ENCODE measurements around the gene HMGN4.
"Not testable (repeated sequence)": the region's sequence is repeated elsewhere in the genome, so short reads cannot be mapped to it uniquely, and the experiment has no call there.

HMGN4 gene

DNA sequence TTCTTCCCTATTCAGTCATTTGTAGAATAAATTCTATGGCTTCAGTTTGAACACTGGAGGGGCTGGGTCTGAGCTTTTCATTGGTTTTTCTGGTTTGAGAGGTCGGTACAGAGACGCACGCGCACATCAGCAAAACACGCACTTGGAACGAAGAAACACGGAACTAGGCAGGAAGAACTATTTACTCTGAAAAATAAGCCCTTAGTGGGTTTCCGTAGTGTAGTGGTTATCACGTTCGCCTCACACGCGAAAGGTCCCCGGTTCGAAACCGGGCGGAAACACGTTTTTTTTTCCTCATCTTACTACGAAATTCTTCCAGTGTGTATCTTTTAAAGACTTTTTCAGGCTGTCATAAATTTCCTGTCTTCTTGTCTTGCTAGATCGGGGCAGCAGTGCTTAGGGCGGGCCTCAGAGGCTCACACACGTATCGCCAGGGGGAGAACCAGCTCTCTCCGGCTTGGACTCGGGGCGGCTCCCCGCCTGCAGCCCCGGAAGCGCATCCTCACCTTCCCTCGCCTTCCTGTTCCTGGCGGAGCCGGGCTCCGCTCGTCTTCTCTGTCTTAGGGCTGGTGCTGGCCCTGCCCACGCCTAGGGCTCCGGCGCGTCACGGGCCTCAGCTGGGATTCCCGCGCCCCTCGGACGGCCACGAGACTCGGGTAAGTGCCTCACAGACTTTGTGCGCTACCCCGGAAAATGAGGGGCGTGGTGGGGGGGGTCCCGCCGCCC lies at the start of gene HMGN4:
TSS of gene HMGN4 (plus strand) at position 521 of the 726 bp plus-strand sequence. CDS start 6,841 bp downstream, outside the sequence.
- DNase-seq (ENCODE audit: extremely low read depth in 1 of 2, low read depth in 1 of 2), result peak; percentile 49 to 63

DNA sequence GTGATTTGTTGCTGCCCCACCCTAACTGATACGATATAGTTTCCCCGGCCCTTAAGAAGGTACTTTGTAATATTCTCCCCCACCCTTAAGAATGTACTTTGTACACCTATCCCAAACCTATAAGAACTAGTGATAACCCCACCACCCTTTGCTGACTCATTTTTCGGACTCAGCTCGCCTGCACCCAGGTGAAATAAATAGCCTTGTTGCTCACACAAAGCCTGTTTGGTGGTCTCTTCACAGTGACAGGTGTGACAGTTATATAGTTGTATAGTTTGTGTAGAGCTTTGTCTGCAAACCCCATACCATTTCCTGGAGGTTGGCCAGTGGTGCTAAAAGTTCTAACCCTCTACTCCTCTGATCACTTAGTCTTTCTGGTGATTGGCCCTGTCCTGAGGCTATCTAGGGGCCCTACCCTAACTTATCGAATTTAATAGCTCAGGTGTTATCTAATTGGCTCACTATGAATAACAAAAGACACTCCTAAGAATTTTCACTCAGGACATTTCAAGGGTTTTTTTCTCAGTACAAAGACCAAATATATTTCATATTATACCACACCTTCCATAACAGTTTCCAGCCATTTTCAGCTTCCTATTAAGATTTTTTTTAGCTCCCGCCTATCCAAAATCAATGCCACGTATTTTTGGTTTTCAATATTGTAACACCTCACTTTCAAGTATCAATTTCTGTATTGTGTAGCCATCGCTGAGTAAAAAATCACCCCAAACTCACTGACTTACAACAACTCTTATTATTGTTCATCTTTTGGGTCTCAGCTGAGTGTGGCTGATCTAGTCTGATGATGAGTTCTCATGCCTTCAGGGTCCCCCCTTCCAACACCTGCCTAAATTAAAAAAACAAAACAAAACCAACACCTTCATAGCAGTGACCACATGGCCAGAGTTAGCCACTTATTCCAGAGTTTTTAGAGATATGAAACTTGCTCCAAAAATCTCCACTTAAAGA lies 47.9 kb upstream of the HMGN4 start:
- DNase-seq (ENCODE audit: extremely low read depth in 1 of 2, low read depth in 1 of 2), result no peak

DNA sequence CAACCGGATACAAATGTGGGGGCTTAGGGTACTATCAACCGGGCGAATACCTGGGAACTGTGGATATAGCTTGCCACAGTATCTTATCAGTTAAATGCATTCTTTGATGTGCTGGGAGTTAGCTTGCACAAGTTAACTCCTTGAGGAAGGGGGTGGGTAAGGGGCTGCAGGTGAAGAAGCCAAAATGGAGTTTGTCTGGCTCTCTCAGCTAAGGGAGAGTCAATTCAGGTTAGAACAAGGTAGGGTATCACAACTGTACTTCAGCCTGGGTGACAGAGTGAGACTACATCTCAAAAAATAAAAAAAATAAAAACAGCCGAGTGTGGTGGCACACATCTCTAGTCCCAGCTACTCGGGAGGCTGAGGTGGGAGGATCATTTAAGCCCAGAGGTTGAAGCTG lies 46.6 kb upstream of the HMGN4 start:
- DNase-seq (ENCODE audit: extremely low read depth in 1 of 2, low read depth in 1 of 2), result no peak

DNA sequence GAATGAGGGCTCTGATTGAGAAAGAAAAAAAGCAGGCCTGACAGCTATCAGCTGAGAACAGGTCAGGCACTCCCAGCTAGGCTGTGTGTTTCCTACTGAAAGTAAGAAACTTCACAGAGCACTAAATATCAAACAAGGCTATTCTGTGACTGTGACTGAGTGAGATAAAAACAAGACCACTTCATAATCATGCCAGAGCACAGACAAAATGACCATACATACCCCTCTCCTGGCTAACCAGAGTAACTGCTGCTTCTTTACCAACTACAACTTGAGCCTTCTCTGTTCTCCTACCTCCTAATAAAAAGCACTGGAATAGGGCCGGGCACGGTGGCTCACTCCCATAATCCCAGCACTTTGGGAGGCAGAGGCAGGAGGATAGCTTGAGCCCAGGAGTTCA lies 44.9 kb upstream of the HMGN4 start:
- DNase-seq (ENCODE audit: extremely low read depth in 1 of 2, low read depth in 1 of 2), result no peak

DNA sequence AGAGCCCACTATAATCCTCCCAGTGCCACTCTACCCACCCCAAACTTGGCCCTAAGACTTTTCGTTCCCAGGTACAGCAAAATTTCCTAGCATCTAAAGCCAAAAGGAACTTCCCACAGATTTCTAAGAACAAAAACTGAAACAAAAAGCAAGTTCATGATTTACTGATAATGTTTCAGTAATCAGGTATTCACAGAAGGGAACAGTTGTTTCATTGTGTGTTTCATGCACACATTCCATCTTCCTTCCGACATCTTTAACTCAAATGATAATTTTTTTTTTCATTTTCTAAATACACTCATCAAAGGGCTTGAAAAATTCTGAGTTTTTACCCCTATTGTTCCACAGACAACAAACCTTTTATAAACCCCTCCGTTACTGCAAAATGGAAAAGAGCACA lies 44.0 kb upstream of the HMGN4 start:
- no peak for DNase-seq (ENCODE audit: extremely low read depth in 1 of 2, low read depth in 1 of 2)

DNA sequence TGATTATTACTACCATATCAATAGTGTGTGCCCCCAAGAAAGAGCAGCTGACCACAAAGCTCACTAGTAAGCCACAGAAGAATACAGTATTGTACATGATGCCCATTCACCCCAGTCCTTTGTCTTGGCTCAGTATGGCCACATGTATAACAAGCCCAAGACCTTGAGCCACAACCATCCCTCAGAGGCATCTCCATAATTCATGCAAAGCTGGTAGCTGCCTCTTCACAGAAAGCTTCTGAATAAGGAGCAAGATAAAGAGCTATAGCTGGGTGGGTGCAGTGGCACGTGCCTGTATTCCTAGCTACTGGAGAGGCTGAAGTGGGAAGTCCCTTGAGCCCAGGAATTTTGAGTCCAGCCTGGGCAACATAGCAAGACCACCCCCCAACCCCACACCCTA lies 42.9 kb upstream of the HMGN4 start:
- no peak for DNase-seq (ENCODE audit: extremely low read depth in 1 of 2, low read depth in 1 of 2)

DNA sequence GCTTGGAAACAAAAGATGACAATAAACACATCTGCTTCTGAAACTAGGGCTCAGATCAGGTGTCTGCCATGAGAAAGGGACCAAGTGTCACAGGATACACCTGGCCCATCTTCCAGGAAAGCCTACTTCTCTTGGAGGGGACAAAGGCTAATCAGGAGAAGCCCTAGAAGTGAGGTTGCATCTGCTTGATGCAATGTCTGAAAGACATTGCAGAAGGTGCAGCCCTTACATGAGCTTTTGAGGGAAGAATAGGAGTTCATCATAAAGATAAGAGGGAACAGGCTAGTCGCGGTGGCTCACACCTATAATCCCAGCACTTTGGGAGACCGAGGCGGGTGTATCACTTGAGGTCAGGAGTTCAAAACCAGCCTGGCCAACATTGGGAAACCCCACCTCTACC lies 40.6 kb upstream of the HMGN4 start:
- no peak for DNase-seq (ENCODE audit: extremely low read depth in 1 of 2, low read depth in 1 of 2)

DNA sequence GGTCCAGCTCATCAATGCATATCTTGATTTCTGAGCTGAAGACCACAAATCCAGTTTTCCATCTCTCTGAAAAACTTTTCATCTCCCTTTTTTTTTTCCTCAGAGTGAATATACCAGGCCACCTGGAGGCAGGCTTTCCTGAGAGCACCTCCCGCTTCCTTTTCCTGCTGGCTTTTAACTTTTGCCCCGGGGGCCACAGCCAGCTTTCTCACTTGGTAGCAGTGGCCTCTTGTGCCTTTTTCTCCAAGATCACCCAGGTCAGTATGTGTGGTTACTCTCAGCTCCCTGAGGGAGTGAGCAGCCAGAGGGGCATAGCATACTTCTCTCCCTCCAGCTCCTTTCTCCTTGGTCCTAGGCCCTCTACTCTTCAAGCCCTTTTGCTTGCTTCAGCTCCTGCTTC lies 38.1 kb upstream of the HMGN4 start, which contains the start of gene BTN1A1:
TSS of gene BTN1A1 (plus strand) at position 202 of the 400 bp plus-strand sequence. CDS start 984 bp downstream, outside the sequence.
- no peak for DNase-seq (ENCODE audit: extremely low read depth in 1 of 2, low read depth in 1 of 2)

DNA sequence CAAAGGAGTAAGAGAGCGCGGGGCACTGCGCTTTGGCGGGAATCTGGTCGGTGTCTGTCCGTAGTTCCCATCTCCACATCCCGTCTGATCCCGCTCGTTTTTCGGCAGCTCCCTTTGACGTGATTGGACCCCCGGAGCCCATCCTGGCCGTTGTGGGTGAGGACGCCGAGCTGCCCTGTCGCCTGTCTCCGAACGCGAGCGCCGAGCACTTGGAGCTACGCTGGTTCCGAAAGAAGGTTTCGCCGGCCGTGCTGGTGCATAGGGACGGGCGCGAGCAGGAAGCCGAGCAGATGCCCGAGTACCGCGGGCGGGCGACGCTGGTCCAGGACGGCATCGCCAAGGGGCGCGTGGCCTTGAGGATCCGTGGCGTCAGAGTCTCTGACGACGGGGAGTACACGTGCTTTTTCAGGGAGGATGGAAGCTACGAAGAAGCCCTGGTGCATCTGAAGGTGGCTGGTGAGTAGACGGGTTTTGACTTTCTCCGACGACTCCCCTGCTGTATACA lies 36.6 kb upstream of the HMGN4 start:
- peak in 1 of 2 donors; percentile 10 for DNase-seq (ENCODE audit: extremely low read depth in 1 of 2, low read depth in 1 of 2)

DNA sequence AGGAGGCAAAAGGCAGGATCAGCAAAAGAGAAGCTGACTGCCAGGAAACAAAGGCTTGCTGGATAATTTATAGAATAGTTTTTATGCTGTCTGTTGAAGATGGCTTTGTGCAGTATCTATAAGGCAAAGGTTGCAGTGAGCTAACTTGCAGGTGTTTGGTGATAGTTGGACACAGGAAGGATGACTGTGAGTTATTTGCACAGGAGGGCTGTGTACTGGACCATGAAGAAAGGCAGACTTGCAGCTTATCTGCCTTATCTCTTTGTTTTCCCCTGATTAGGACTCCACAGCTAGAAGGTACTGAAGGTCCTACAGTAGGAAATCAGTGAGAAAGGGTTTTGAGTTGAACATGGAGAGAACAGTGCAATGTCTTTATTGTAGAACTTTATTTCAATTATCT lies 36.0 kb upstream of the HMGN4 start:
- DNase-seq (ENCODE audit: extremely low read depth in 1 of 2, low read depth in 1 of 2), result no peak

DNA sequence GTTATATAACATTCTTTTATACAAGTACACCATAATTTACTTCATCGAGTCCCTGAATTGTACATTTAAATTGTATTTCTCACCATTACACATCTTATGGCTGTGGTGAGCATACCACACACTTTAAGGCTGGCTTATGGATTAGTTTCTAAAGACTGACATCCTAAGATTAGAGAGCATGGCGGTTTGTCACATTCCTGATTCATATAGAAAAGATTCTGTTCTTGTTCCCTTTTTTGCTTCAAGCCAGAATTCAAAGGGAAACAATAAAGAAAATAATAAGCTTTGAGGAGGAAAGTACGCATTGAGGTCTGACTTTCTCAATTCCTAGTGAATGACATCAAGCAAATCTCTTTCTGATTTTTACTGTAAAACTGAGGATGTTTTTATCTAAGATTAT lies 35.5 kb upstream of the HMGN4 start:
- DNase-seq (ENCODE audit: extremely low read depth in 1 of 2, low read depth in 1 of 2), result no peak

DNA sequence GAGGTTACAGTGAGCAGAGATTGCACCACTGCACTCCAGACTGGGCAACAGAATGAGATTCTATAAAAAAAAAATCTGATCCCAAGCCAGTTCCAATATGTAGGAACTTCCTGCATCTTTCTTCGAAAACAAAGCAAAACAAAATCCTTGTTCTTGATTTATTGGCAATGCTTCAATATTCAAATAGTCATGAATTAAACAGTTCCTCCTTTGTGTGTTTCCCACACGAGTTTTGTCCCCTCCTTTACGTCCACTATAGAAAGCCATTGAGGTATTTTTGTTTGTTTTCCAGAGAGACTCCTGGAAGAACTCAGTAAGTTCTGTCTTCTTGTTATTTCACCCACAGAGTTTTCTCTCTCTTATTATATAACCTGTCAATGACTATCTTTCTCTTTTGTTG lies 30.5 kb upstream of the HMGN4 start:
- no peak for DNase-seq (ENCODE audit: extremely low read depth in 1 of 2, low read depth in 1 of 2)

DNA sequence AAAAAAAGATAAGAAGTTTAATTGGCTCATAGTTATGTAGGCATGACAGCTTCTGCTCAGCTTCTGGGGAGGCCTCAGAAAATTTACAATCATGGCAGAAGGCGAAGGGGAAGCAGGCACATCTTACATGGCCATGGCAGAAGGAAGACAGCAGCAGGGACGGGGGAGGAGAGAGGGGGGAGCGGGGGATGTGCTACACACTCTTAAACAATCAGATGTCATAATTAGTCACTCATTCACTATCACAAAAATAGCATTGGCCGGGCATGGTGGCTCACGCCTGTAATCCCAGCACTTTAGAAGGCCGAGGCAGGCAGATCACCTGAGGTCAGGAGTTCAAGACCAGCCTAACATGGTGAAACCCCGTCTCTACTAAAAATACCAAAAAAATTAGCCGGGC lies 27.1 kb upstream of the HMGN4 start:
- not testable (repeated sequence) for DNase-seq (ENCODE audit: extremely low read depth in 1 of 2, low read depth in 1 of 2)

DNA sequence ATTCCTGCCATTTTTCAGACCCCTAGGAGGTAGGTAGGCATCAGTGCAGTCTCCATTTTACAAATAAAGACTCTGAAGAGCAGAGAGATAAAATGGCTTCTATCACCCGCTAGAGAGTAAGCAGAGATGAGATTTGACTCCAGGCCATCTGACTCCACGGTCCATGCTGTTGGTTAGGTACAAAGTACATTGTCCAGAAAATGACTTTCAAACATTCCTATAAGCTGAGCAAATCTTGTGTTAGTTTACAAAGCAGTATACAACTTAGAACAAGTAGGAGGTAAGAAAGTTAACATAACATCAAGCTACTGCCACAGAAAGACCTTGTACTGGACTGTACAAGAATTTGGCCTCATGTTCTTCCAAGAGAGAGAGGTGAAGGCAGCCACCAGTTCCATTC lies 23.2 kb upstream of the HMGN4 start:
- no peak for DNase-seq (ENCODE audit: extremely low read depth in 1 of 2, low read depth in 1 of 2)

DNA sequence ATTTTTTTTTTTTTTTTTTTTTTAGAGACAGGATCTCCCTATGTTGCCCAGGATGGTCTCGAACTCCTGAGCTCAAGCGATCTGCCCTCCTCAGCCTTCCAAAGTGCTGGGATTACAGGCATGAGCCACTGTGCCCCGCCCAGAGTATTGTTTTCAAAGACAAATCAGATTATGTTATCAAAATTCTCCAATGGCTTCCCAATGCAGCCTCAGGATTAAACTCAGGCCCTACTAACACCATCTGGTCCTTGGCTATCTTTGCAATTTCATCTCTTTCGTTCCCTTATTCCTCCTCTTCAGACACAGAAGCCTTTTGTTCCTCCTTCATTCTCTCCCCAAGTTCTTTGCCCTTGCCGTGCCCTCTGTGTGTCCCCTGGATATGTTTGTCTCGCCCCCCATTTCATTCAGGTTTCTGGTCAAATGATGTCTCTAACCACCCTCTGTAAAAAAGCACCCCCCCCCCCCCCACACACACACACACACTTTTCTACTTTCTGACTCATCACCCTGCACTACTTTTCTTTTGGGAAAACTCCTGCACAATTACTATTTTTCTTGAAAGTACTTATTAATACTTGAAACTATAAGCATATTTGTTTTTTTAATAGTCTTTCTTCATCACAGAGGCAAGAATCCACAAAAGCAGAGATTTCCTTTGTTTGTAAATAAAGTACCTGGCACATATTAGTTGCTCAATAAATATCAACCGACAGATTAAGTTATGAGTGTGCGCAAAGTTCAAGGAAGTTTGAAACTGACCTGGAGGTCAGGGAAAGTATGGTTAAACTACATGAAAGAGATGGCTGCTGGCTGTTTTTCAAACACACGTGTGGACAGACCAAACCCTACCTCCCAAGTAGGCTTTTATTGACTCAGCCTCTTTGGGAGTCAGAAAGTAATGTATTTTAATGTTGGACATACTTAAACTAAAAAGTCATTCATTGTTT lies 21.4 kb upstream of the HMGN4 start:
- no peak for DNase-seq (ENCODE audit: extremely low read depth in 1 of 2, low read depth in 1 of 2)

DNA sequence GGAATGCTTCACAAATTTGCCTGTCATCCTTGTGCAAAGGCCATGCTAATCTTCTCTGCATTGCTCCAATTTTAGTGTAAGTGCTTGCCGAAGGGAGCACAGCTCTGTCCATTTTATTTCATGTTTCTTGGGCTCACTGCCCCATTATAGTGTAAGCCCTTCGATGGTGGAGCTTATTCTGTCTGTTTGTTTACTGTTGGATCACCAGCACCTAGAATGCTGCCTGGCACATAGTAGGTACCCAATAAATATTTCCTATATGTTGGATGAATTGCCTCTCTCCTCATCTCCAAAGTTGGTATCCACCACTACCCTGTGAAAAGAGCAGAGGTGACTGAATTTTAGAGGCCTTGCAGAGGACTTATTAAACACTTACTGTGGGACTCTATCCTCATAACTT lies 18.8 kb upstream of the HMGN4 start:
- DNase-seq (ENCODE audit: extremely low read depth in 1 of 2, low read depth in 1 of 2), result no peak

DNA sequence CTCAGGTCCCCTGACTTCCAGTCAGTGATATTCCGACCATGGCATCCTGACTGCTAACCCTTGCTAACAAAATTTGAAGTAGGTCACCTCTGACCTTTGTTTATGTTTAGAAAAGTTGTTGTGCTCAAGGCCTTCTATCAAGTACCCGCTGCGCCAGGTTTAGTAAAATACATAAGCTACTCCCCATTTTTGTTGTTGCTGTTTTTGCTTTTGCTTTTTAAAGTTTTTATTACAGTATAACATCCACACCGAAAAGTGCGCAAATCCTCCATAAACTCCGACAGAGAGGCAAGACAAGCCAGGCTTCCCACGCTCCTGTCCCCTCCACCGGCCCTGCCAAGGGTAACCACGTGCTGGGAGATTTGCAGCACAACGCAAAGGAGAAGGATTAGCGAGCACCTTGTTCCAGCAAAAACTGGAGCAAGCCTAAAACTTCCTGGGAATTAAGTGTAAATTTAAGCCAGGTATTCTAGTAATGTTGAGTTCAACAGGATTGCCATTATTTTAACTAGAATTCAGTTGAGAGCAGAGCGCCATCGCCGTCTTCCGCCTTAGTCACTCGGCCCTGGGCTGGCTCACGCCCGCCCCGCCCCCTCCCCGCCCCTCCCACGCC lies 17.8 kb upstream of the HMGN4 start:
- no peak for DNase-seq (ENCODE audit: extremely low read depth in 1 of 2, low read depth in 1 of 2)

DNA sequence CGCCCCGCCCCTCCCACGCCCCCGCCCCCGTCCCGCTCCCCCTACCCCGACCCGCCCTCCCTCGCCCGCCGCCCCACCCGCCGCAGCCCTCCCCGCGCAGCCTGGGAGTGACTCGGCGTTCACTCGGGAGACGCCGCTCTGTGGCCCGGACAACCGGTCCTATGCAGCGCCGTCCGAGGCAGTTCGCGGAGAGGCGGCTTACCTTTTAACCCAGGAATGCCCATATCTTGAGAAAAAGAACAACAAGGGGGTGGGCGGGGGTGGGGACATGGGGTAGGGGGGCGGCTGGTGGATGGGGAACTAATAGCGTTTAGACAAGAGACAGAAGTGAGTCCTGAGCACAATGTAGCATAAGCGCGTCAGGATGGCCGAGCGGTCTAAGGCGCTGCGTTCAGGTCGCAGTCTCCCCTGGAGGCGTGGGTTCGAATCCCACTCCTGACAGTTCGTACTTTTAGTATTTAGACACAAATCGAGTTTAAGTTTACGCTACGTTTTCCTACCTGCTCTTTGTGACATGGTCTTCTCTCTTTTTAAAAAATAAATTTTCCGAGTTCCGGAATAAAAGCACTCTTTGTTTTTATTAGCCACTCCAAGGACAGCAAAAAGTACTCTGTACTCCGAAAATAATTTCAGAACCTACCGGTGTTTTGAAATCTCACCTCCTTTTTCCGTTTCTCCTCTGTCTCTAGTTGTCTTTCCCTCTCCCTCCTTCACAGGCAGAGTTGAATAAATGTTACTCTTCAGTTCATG lies 17.1 kb upstream of the HMGN4 start:
- peak; percentile 66 to 71 for DNase-seq (ENCODE audit: extremely low read depth in 1 of 2, low read depth in 1 of 2)

DNA sequence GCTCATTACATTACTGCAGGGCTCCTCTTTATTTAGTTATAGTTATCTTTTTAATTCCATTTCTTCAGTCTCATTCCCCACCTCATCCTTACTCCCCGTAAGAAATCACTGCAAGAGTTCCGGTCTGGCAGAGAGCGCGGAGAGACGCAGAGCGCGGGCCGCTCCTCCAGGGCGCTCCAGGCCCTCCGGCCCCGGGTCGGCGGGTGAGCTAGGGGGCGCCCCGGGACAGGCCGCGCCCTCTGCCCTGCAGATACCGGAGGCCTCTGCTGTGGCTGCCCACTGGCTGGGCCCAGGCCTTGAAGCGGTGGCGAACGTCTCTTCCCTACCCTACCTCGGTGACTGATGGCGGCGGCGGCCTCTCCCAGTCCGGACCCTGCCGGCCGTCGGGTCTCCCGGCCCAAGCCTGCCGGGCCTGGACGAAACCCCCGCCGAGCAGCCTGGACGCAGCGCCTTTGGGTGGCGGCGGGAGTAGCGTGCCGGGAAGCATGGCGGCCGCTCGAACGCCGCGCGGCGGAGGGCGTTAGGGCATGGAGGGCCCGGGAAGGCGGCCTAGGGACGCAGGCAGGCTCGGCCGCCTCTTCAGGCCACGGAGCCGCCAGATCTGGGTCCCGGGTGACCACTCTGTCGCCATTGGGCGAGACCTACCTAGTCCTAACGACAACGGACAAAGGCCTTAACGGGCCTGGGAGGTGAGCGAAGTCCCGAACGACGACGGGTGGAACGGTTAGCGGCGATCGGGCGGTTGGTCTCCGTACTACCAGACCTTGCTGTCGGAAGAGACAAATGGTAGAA lies 16.4 kb upstream of the HMGN4 start:
- peak in 1 of 2 donors; percentile 43 for DNase-seq (ENCODE audit: extremely low read depth in 1 of 2, low read depth in 1 of 2)
